ENCODE data around the gene SEPTIN1. TPM values are rescaled to one million over a fixed set of nuclear protein-coding genes. Genes with fewer than 3 reads are reported as not detected.

The SEPTIN1 gene
- total RNA-seq, 1 donor from 2014 or later, result not detected

GRCh38 chr16:30414159-30414558 is 31.8 kb upstream of the SEPTIN1 start:
- no peak overlapping the region for H3K27ac ChIP-seq
- H3K27me3 ChIP-seq, result no peaks in the 10 kb centered on the region
- peaks cover 7 to 18% of the 10 kb centered on the region in 2 donors for H3K36me3 ChIP-seq
- H3K4me3 ChIP-seq, result no peak overlapping the region
- no peak for DNase-seq (ENCODE audit: low spot score in 2 of 2)
- H3K4me1 ChIP-seq, result peaks cover 9 to 10% of the 10 kb centered on the region in 2 donors
- no peaks in the 10 kb centered on the region for H3K9me3 ChIP-seq
- intact Hi-C loops (cut with DNase I), result no loop called here
- no peak for TF ChIP-seq CTCF (IDR thresholded peaks at IDR 0.05)

- DNase-seq (ENCODE audit: low spot score in 2 of 2), result no peak
- H3K4me1 ChIP-seq, result peaks cover 15 to 18% of the 10 kb centered on the region in 2 donors
- intact Hi-C loops (cut with DNase I), result no loop called here
- H3K27me3 ChIP-seq, result no peaks in the 10 kb centered on the region
- no peak overlapping the region for H3K27ac ChIP-seq
- no peak overlapping the region for H3K4me3 ChIP-seq
- H3K9me3 ChIP-seq, result no peaks in the 10 kb centered on the region
- no peak for TF ChIP-seq CTCF (IDR thresholded peaks at IDR 0.05)
- H3K36me3 ChIP-seq, result peaks cover 7 to 18% of the 10 kb centered on the region in 2 donors
These were observed 30.9 kb upstream of the SEPTIN1 start for GRCh38 chr16:30413112-30413806.

GRCh38 chr16:30409125-30410060 is 27.0 kb upstream of the SEPTIN1 start:
- peaks cover 7 to 18% of the 10 kb centered on the region in 2 donors for H3K36me3 ChIP-seq
- H3K27me3 ChIP-seq, result no peaks in the 10 kb centered on the region
- H3K27ac ChIP-seq, result peak overlapping the region; percentile 36 to 79
- H3K4me1 ChIP-seq, result peaks cover 8 to 16% of the 10 kb centered on the region in 2 donors
- no peaks in the 10 kb centered on the region for H3K9me3 ChIP-seq
- intact Hi-C loops (cut with DNase I), result no loop called here
- DNase-seq (ENCODE audit: low spot score in 2 of 2), result peak; percentile 48 to 96
- no peak overlapping the region for H3K4me3 ChIP-seq
- peak; percentile 92 for TF ChIP-seq CTCF (IDR thresholded peaks at IDR 0.05)

GRCh38 chr16:30407804-30408534 is 25.6 kb upstream of the SEPTIN1 start:
- H3K36me3 ChIP-seq, result peaks cover 5 to 11% of the 10 kb centered on the region in 2 donors
- no peak for TF ChIP-seq CTCF (IDR thresholded peaks at IDR 0.05)
- intact Hi-C loops (cut with DNase I), result loop anchor here (1.0 to 2.0 kb wide), 3 partner anchors 13 to 37 kb away; partner anchors contain the start of genes TBC1D10B and ZNF48
- no peaks in the 10 kb centered on the region for H3K9me3 ChIP-seq
- peaks cover 8 to 16% of the 10 kb centered on the region in 2 donors for H3K4me1 ChIP-seq
- no peak for DNase-seq (ENCODE audit: low spot score in 2 of 2)
- peak overlapping the region; percentile 67 to 82 for H3K4me3 ChIP-seq
- peak overlapping the region; percentile 79 to 94 for H3K27ac ChIP-seq
- no peaks in the 10 kb centered on the region for H3K27me3 ChIP-seq

- H3K36me3 ChIP-seq, result peaks cover under 1 to 9% of the 10 kb centered on the region in 2 donors
- H3K4me1 ChIP-seq, result peaks cover 8 to 16% of the 10 kb centered on the region in 2 donors
- peak; percentile 70 to 95 for DNase-seq (ENCODE audit: low spot score in 2 of 2)
- H3K9me3 ChIP-seq, result no peaks in the 10 kb centered on the region
- intact Hi-C loops (cut with DNase I), result loop anchor here (1.0 to 2.0 kb wide), 3 partner anchors 12 to 36 kb away; partner anchors contain the start of genes TBC1D10B and ZNF48
- peak within 1 kb of the TSS; percentile 79 to 94 for H3K27ac ChIP-seq
- H3K4me3 ChIP-seq, result peak within 1 kb of the TSS; percentile 67 to 82
- H3K27me3 ChIP-seq, result no peaks in the 10 kb centered on the region
- peak in 1 of 3 experiments; percentile 4 for TF ChIP-seq CTCF (IDR thresholded peaks at IDR 0.05)
These were observed 24.9 kb upstream of the SEPTIN1 start, which contains the start of gene ZNF771 for GRCh38 chr16:30407102-30407803. Gene ZNF771, plus strand, starts transcription at chr16:30407606. Its CDS starts 448 bp downstream, at chr16:30408054.
